Transverse colon (tissue), 4 donors: ENCODE results near the gene BRF1. TPM values are rescaled to one million over a fixed set of nuclear protein-coding genes. Genes with fewer than 3 reads are reported as not detected.

Experiments used
- DNase-seq: peaks from one replicate; pipeline ENCODE4 v3.0.0-alpha.2; 2019
- H3K27ac ChIP-seq, 4 donors: fragments of 200-600 bp; sonication (generic); 2 replicates each; pipeline ENCODE4 v1.5.1; 2016 to 2018; ENCODE audit warnings: inconsistent platforms in 4 of 4
- H3K27me3 ChIP-seq: fragments of 200-600 bp; sonication (generic); 2 replicates; pipeline ENCODE4 v1.5.1; 2017; ENCODE audit warnings: inconsistent platforms
- H3K36me3 ChIP-seq, 4 donors: fragments of 200-600 bp; sonication (generic); 2 replicates each; pipeline ENCODE4 v1.5.1; 2017 to 2019; ENCODE audit warnings: inconsistent platforms in 4 of 4
- H3K4me1 ChIP-seq, 4 donors: fragments of 200-600 bp; sonication (generic); 2 replicates each; pipeline ENCODE4 v1.5.1; 2017 to 2020; ENCODE audit warnings: inconsistent platforms in 4 of 4
- H3K4me3 ChIP-seq, 4 donors: fragments of 200-600 bp; sonication (generic); 1 replicate in 1 of 4; 2 replicates in 3 of 4; pipeline versions ENCODE4 v1.5.1 to v1.6.1; 2017 to 2019; ENCODE audit warnings: inconsistent platforms in 4 of 4
- H3K9me3 ChIP-seq, 2 donors: fragments of 200-600 bp; sonication (generic); 2 replicates each; pipeline ENCODE4 v1.5.1; 2017 to 2019; ENCODE audit warnings: inconsistent platforms in 2 of 2
- EP300 ChIP-seq: sonication (generic); formaldehyde crosslinking; IDR thresholded peaks from one replicate; pipeline ENCODE4 v1.6.1; 2017; ENCODE audit warnings: antibody characterized with exemption, low read depth
- POLR2A ChIP-seq: fragments of 450-650 bp; IDR thresholded peaks from one replicate; pipeline ENCODE4 v1.6.1; 2016; ENCODE audit warnings: antibody characterized with exemption, mild to moderate bottlenecking, moderate library complexity
- POLR2AphosphoS5 ChIP-seq, 3 donors: sonication (generic); formaldehyde crosslinking; IDR thresholded peaks; one replicate each; pipeline ENCODE4 v1.6.1; 2016; ENCODE audit warnings: antibody characterized with exemption in 3 of 3
- WGBS, 2 donors: methylation state at CpG; one replicate each; pipeline ENCODE4 v1.1.5; 2018; ENCODE audit warnings: low coverage in 1 of 2; 5-methylcytosine and 5-hydroxymethylcytosine counted together
- in situ Hi-C, 4 donors: fragments of 200-750 bp; cut with MboI; loops; one replicate each; pipeline versions ENCODE4 v1.15.0 to v1.15.1; 2017; ENCODE audit warnings: low sequenced_read_pairs in 3 of 4, low pct_ligation_motif_present in 1 of 4, low pct_unique_long_range_greater_than_20kb in 1 of 4
- intact Hi-C: fragments of 100-400 bp; cut with DNase I; formaldehyde crosslinking; loops from one replicate; pipeline ENCODE4 v1.15.1; 2023; ENCODE audit warnings: low total_unique reads
- total RNA-seq, 4 donors: library from RNA; depleted of rRNA; stranded (reverse); fragments of >200 nt; gene quantifications; one replicate each; pipeline ENCODE4 v1.1.0, GENCODE V29; 2016
- TF ChIP-seq, protein P1 (sequence below), 5 experiments: fragments of 200-600 bp in 3 of 5; fragments of 450-650 bp in 2 of 5; sonication (generic) in 3 of 5; IDR thresholded peaks; 1 replicate in 2 of 5; 2 replicates in 3 of 5; pipeline ENCODE4 v1.5.1; 2016 to 2017; ENCODE audit warnings: antibody characterized with exemption in 5 of 5, inconsistent platforms in 3 of 5, mild to moderate bottlenecking in 2 of 5, moderate library complexity in 1 of 5

Gene BRF1
- total RNA-seq, 4 donors from 2014 or later, result 36.2 to 93.9 (median 62.6) TPM

DNA sequence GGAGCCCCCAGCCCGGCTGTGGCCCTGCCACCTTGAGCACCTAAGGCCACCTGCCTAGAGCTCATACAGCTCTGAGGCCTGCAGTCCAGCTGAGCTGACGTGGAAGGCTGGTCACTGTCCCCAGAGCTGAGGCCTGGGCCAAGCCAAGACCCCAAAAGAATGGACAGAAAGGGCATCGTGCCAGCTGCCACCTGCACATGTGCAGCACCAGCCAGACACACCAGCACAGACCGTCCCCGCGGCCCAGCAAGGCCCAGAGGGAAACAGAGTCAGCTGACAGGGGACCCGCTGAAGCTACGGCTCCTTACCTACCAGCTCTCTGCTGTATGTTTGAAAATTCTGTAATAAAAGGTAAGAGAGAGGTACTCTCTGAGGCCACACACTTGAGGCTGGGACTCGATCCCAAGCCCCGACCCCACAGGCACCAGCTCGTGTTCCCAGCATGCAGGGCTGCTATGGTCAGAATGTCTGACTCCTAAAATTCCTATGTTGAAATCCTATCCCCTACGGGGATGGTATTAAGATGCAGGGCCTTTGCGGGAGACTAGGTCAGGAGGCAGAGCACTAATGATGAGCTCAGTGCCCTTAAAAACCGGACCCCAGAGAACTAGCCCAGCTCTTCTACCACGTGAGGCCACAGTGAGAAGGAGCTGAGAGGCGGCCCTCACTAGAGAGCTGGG lies 25.4 kb downstream of the BRF1 start:
- WGBS, 2 donors, result 78% methylated on average over 14 of the region's 16 CpGs; no CpG with 5 or more reads in 1 of the 2 donors
- TF ChIP-seq EP300 (no peak), POLR2AphosphoS5 (IDR thresholded peaks at IDR 0.05) (no peak), POLR2A (no peak)
- TF ChIP-seq, protein P1, sequence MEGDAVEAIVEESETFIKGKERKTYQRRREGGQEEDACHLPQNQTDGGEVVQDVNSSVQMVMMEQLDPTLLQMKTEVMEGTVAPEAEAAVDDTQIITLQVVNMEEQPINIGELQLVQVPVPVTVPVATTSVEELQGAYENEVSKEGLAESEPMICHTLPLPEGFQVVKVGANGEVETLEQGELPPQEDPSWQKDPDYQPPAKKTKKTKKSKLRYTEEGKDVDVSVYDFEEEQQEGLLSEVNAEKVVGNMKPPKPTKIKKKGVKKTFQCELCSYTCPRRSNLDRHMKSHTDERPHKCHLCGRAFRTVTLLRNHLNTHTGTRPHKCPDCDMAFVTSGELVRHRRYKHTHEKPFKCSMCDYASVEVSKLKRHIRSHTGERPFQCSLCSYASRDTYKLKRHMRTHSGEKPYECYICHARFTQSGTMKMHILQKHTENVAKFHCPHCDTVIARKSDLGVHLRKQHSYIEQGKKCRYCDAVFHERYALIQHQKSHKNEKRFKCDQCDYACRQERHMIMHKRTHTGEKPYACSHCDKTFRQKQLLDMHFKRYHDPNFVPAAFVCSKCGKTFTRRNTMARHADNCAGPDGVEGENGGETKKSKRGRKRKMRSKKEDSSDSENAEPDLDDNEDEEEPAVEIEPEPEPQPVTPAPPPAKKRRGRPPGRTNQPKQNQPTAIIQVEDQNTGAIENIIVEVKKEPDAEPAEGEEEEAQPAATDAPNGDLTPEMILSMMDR (IDR thresholded peaks at IDR 0.05), result no peak
- intact Hi-C loops (no loop called here), in situ Hi-C loops (loop anchor here in 1 of 4 donors (25.0 kb wide), 1 partner anchor 188 kb away; no protein-coding TSS in a partner anchor)
- Histone ChIP-seq H3K4me3 (no peak overlapping the region), H3K27me3 (no peaks in the 10 kb centered on the region), H3K27ac (no peak overlapping the region), H3K36me3 (no peaks in the 10 kb centered on the region), H3K4me1 (peaks cover 0 to 12% (median 0%) of the 10 kb centered on the region in 4 donors), H3K9me3 (no peaks in the 10 kb centered on the region)
- DNase-seq, result no peak

DNA sequence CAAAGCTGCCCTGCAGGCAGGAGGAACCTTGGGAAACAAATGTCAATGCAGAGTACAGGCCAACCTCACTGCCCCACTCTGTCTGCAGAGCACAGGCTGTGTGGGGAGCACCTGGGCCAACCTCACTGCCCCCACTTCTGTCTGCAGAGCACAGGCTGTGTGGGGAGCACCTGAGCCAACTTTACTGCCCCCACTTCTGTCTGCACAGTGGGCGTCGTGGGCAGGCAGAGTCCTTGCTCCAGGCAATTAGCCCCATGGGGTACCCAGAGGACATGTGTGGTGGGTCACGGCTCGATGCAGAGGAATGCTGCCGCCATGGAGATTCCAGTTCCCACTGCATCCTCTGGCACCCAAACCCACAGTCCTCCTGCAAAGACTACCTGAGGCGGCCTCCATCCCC lies 26.2 kb downstream of the BRF1 start:
- Histone ChIP-seq H3K9me3 (no peaks in the 10 kb centered on the region), H3K36me3 (no peaks in the 10 kb centered on the region), H3K27me3 (no peaks in the 10 kb centered on the region), H3K27ac (no peak overlapping the region), H3K4me3 (no peak overlapping the region), H3K4me1 (peaks cover 0 to 10% (median 0%) of the 10 kb centered on the region in 4 donors)
- TF ChIP-seq EP300, result no peak
- TF ChIP-seq, protein P1 (IDR thresholded peaks at IDR 0.05), result no peak
- no peak for TF ChIP-seq POLR2A
- no peak for TF ChIP-seq POLR2AphosphoS5 (IDR thresholded peaks at IDR 0.05)
- in situ Hi-C loops (loop anchor here in 1 of 4 donors (25.0 kb wide), 1 partner anchor 187 kb away; no protein-coding TSS in a partner anchor), intact Hi-C loops (no loop called here)
- DNase-seq, result no peak
- 93% methylated on average over 6 of the region's 6 CpGs; no CpG with 5 or more reads in 1 of the 2 donors for WGBS, 2 donors

DNA sequence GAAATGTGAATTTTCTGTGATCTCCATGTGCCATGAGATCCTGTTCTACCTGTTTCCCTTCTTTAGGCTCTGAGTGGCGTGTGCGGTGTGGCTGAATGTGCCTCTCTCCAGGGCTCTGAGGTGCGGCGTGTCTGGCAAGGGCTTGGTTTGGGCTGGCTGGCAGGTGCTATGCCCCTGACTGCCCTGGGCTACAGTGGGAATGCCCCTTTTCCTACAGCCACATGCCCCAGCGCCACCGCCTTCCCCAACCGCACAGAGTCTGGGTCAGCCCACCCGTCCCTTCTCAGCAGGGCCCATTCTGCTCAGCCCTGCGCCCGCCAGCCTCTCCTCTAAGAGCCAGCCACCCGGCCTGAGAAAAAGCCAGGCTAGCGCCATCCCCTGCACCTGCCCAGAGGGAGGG lies 27.7 kb downstream of the BRF1 start:
- WGBS, 2 donors, result 80 to 82% methylated on average over 1 to 11 of the region's 12 CpGs
- in situ Hi-C loops, result no loop called here
- DNase-seq, result no peak
- Histone ChIP-seq H3K27me3 (no peaks in the 10 kb centered on the region), H3K4me3 (no peak overlapping the region), H3K4me1 (no peaks in the 10 kb centered on the region), H3K9me3 (no peaks in the 10 kb centered on the region), H3K27ac (no peak overlapping the region), H3K36me3 (no peaks in the 10 kb centered on the region)
- intact Hi-C loops, result no loop called here
- TF ChIP-seq EP300, result no peak
- no peak for TF ChIP-seq POLR2AphosphoS5 (IDR thresholded peaks at IDR 0.05)
- TF ChIP-seq, protein P1 (IDR thresholded peaks at IDR 0.05), result no peak
- no peak for TF ChIP-seq POLR2A

DNA sequence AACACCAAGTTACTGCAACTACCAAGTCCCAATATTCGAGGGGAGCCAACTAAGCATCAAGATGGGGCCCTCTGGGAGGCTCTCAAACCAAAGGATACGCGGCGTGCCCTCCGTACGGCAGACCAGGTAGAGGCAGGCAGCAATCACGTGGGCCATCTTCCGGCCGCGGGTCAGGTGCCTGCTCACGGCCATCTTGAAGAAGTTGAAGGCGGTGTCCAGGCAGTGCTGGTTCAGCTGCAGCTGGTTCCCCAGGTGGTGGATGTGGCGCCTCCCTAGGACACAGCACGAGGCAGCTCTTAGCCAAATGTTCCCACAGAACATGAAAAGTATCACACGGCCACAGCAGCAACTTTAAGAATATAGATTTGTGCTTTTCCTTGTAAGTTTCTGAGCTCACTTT lies 28.2 kb downstream of the BRF1 start:
- 76 to 90% methylated on average over 3 to 15 of the region's 15 CpGs for WGBS, 2 donors
- H3K27me3 ChIP-seq, result no peaks in the 10 kb centered on the region

More for the DNA sequence above, 28.2 kb downstream of the BRF1 start:
- Histone ChIP-seq H3K4me3 (no peak overlapping the region), H3K36me3 (no peaks in the 10 kb centered on the region), H3K9me3 (no peaks in the 10 kb centered on the region), H3K4me1 (no peaks in the 10 kb centered on the region), H3K27ac (no peak overlapping the region)
- intact Hi-C loops, result no loop called here
- in situ Hi-C loops, result no loop called here
- TF ChIP-seq, protein P1 (IDR thresholded peaks at IDR 0.05), result no peak
- TF ChIP-seq POLR2A (no peak), POLR2AphosphoS5 (IDR thresholded peaks at IDR 0.05) (no peak), EP300 (no peak)
- DNase-seq, result no peak
